Measurements from ENCODE around the gene GPR132.
"Not testable (repeated sequence)": the region's sequence is repeated elsewhere in the genome, so short reads cannot be mapped to it uniquely, and the experiment has no call there.

The GPR132 gene

GRCh38 chr14:105091054-105091516 is 25.9 kb upstream of the GPR132 start:
- peak; percentile 76 for DNase-seq

GRCh38 chr14:105090493-105091053 is 25.3 kb upstream of the GPR132 start:
- DNase-seq = peak; percentile 82

- DNase-seq = peak; percentile 20
Measured at GRCh38 chr14:105089746-105090492, 24.7 kb upstream of the GPR132 start.

- no peak for DNase-seq
Measured at GRCh38 chr14:105088812-105089745, 23.8 kb upstream of the GPR132 start.

- DNase-seq = peak; percentile 50
Measured at GRCh38 chr14:105087963-105088811, 23.0 kb upstream of the GPR132 start.

GRCh38 chr14:105087308-105087962 is 22.2 kb upstream of the GPR132 start:
- peak; percentile 69 for DNase-seq

- DNase-seq = peak; percentile 85
Measured at GRCh38 chr14:105086833-105087307, 21.6 kb upstream of the GPR132 start.

- no peak for DNase-seq
Measured at GRCh38 chr14:105085766-105086165, 20.5 kb upstream of the GPR132 start.

GRCh38 chr14:105084741-105085571 is 19.7 kb upstream of the GPR132 start:
- DNase-seq = no peak

GRCh38 chr14:105083926-105084685 is 18.9 kb upstream of the GPR132 start:
- DNase-seq = no peak

GRCh38 chr14:105082703-105083102 is 17.5 kb upstream of the GPR132 start:
- DNase-seq = no peak

GRCh38 chr14:105081473-105081872 is 16.2 kb upstream of the GPR132 start:
- not testable (repeated sequence) for DNase-seq

- no peak for DNase-seq
Measured at GRCh38 chr14:105080161-105080560, 14.9 kb upstream of the GPR132 start.

- DNase-seq = no peak
Measured at GRCh38 chr14:105078294-105078693, 13.1 kb upstream of the GPR132 start.

- DNase-seq = no peak
Measured at GRCh38 chr14:105077649-105077995, 12.4 kb upstream of the GPR132 start.

- DNase-seq = no peak
Measured at GRCh38 chr14:105076805-105077648, 11.8 kb upstream of the GPR132 start.

GRCh38 chr14:105076296-105076804 is 11.1 kb upstream of the GPR132 start:
- no peak for DNase-seq

- peak; percentile 57 for DNase-seq
Measured at GRCh38 chr14:105075379-105076295, 10.4 kb upstream of the GPR132 start.

All from NCI-H345 (cell line).